SU-DHL-6 (cell line): Measurements from ENCODE around the gene CPSF6.

Experiments
- EZH2phosphoT487 ChIP-seq: fragments of 200-600 bp; sonication (generic), shearing (Covaris generic); conservative IDR thresholded peaks from 2 replicates; pipeline ENCODE4 v1.6.1; 2018; ENCODE audit warnings: mild to moderate bottlenecking, antibody characterized with exemption, low read length, moderate library complexity, mixed read lengths
- TF ChIP-seq, protein P1 (sequence below): fragments of 200-600 bp; sonication (generic); IDR thresholded peaks from one replicate; pipeline ENCODE4 v1.5.1; 2017; ENCODE audit warnings: antibody characterized with exemption, mild to moderate bottlenecking, low read length, moderate library complexity; ENCODE audit not compliant: insufficient read depth, poor library complexity, severe bottlenecking

DNA sequence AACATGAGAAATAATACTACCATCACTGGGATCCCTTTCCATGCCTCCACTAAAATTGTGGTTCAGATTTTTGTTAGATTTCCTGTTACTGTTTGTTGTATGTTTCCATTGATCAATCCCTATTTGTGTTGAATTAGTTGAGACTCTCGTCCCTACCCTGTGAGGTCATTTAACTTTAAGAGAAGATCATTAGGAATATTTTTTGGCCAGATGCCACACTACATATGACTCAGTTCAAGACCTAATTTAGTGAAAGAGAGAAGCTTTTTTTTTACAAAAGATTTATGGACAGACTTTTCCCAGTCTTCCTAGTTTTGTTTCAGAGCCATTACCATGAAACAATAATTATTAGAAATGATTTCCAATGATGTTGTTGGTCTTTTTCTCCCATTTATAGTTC lies 35.5 kb downstream of the CPSF6 start:
- TF ChIP-seq, protein P1, sequence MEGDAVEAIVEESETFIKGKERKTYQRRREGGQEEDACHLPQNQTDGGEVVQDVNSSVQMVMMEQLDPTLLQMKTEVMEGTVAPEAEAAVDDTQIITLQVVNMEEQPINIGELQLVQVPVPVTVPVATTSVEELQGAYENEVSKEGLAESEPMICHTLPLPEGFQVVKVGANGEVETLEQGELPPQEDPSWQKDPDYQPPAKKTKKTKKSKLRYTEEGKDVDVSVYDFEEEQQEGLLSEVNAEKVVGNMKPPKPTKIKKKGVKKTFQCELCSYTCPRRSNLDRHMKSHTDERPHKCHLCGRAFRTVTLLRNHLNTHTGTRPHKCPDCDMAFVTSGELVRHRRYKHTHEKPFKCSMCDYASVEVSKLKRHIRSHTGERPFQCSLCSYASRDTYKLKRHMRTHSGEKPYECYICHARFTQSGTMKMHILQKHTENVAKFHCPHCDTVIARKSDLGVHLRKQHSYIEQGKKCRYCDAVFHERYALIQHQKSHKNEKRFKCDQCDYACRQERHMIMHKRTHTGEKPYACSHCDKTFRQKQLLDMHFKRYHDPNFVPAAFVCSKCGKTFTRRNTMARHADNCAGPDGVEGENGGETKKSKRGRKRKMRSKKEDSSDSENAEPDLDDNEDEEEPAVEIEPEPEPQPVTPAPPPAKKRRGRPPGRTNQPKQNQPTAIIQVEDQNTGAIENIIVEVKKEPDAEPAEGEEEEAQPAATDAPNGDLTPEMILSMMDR = no peak
- TF ChIP-seq EZH2phosphoT487 = no peak
